Measurements from ENCODE around the gene PPP1R14D. TPM values are rescaled to one million over a fixed set of nuclear protein-coding genes. Genes with fewer than 3 reads are reported as not detected.
A peak's percentile ranks its signal among the peaks of the same experiment; 100 is the strongest.
"Not testable (repeated sequence)": the region's sequence is repeated elsewhere in the genome, so short reads cannot be mapped to it uniquely, and the experiment has no call there.

Gene PPP1R14D
- total RNA-seq, 1 donor from 2014 or later, result not detected

- H3K4me1 Mint-ChIP-seq, result no peaks in the 10 kb centered on the region
These were observed 38.7 kb upstream of the PPP1R14D start for GRCh38 chr15:40867199-40867598.

GRCh38 chr15:40863660-40864270 lies 35.3 kb upstream of the PPP1R14D start:
- Histone ChIP-seq H3K36me3 (no peaks in the 10 kb centered on the region), H3K4me2 (no peak overlapping the region), H3K4me1 (no peaks in the 10 kb centered on the region), H4K20me1 (ENCODE audit: low read depth) (no peaks in the 10 kb centered on the region), H3K27me3 (no peaks in the 10 kb centered on the region), H3K27ac (no peak overlapping the region), H3F3A (ENCODE audit: low read depth) (peaks cover 3% of the 10 kb centered on the region), H3K9ac (no peak overlapping the region), H2AFZ (replicated peaks) (no peak overlapping the region), H3K4me3 (no peak overlapping the region), H3K79me2 (ENCODE audit: low read depth) (no peaks in the 10 kb centered on the region), H3K9me3 (ENCODE audit: low read depth) (no peaks in the 10 kb centered on the region)
- Mint-ChIP-seq H3K27ac (no peak overlapping the region), H3K27me3 (ENCODE audit: insufficient read depth, low read depth) (peaks cover 8% of the 10 kb centered on the region), H3K9me3 (no peaks in the 10 kb centered on the region), H3K4me1 (peaks cover 7% of the 10 kb centered on the region), H3K36me3 (no peaks in the 10 kb centered on the region), H3K4me3 (no peak overlapping the region)
- DNase-seq (ENCODE audit: low spot score), result no peak
- no peak for TF ChIP-seq EZH2 (IDR thresholded peaks at IDR 0.05)
- TF ChIP-seq EZH2phosphoT487 (IDR thresholded peaks at IDR 0.05), result no peak
- no peak for TF ChIP-seq CTCF (IDR thresholded peaks at IDR 0.05)

More at GRCh38 chr15:40867199-40867598, 38.7 kb upstream of the PPP1R14D start:
- Histone ChIP-seq H3K79me2 (ENCODE audit: low read depth) (no peaks in the 10 kb centered on the region), H3K27ac (no peak overlapping the region), H3K9ac (no peak overlapping the region), H3F3A (ENCODE audit: low read depth) (no peaks in the 10 kb centered on the region), H3K36me3 (no peaks in the 10 kb centered on the region), H3K4me3 (no peak overlapping the region), H4K20me1 (ENCODE audit: low read depth) (no peaks in the 10 kb centered on the region), H3K9me3 (ENCODE audit: low read depth) (no peaks in the 10 kb centered on the region), H2AFZ (replicated peaks) (no peak overlapping the region), H3K27me3 (peaks cover 2% of the 10 kb centered on the region), H3K4me1 (no peaks in the 10 kb centered on the region), H3K4me2 (no peak overlapping the region)
- TF ChIP-seq EZH2phosphoT487 (IDR thresholded peaks at IDR 0.05) (no peak), EZH2 (IDR thresholded peaks at IDR 0.05) (no peak), CTCF (IDR thresholded peaks at IDR 0.05) (no peak)
- Mint-ChIP-seq H3K9me3 (no peaks in the 10 kb centered on the region), H3K27me3 (ENCODE audit: insufficient read depth, low read depth) (peaks cover 12% of the 10 kb centered on the region), H3K36me3 (no peaks in the 10 kb centered on the region), H3K4me3 (no peak overlapping the region), H3K27ac (no peak overlapping the region)
- DNase-seq (ENCODE audit: low spot score), result no peak

GRCh38 chr15:40861147-40861546 lies 32.6 kb upstream of the PPP1R14D start:
- H3K4me3 Mint-ChIP-seq; H3K4me1 ChIP-seq; H3K27ac ChIP-seq; H3K27me3 Mint-ChIP-seq (ENCODE audit: insufficient read depth, low read depth); H3K4me3 ChIP-seq; H2AFZ ChIP-seq (replicated peaks); H3K9me3 Mint-ChIP-seq; H3K79me2 ChIP-seq (ENCODE audit: low read depth); H3K9me3 ChIP-seq (ENCODE audit: low read depth); H3K36me3 ChIP-seq; H3K27me3 ChIP-seq; H4K20me1 ChIP-seq (ENCODE audit: low read depth); H3F3A ChIP-seq (ENCODE audit: low read depth); DNase-seq (ENCODE audit: low spot score); H3K9ac ChIP-seq; H3K27ac Mint-ChIP-seq; H3K36me3 Mint-ChIP-seq; H3K4me2 ChIP-seq: not testable (repeated sequence)
- H3K4me1 Mint-ChIP-seq, result peaks cover 23% of the 10 kb centered on the region

- TF ChIP-seq CTCF (IDR thresholded peaks at IDR 0.05) (peak; percentile 90), EZH2 (IDR thresholded peaks at IDR 0.05) (no peak)
- H3K9ac ChIP-seq, result no peak overlapping the region
- H3K9me3 ChIP-seq (ENCODE audit: low read depth), result no peaks in the 10 kb centered on the region
- H3K79me2 ChIP-seq (ENCODE audit: low read depth), result no peaks in the 10 kb centered on the region
- peaks cover 9% of the 10 kb centered on the region for H3F3A ChIP-seq (ENCODE audit: low read depth)
- no peak overlapping the region for H3K27ac Mint-ChIP-seq
- H2AFZ ChIP-seq (replicated peaks), result peak overlapping the region; percentile 70
- H3K36me3 Mint-ChIP-seq, result no peaks in the 10 kb centered on the region
- H3K36me3 ChIP-seq, result no peaks in the 10 kb centered on the region
- no peak overlapping the region for H3K4me2 ChIP-seq
- peaks cover 23% of the 10 kb centered on the region for H3K4me1 Mint-ChIP-seq
- H3K4me3 Mint-ChIP-seq, result no peak overlapping the region
- no peaks in the 10 kb centered on the region for H3K9me3 Mint-ChIP-seq
- H3K4me3 ChIP-seq, result no peak overlapping the region
- peaks cover 10% of the 10 kb centered on the region for H3K27me3 Mint-ChIP-seq (ENCODE audit: insufficient read depth, low read depth)
- no peaks in the 10 kb centered on the region for H4K20me1 ChIP-seq (ENCODE audit: low read depth)
- H3K4me1 ChIP-seq, result no peaks in the 10 kb centered on the region
- DNase-seq (ENCODE audit: low spot score), result peak; percentile 86
- no peaks in the 10 kb centered on the region for H3K27me3 ChIP-seq
- H3K27ac ChIP-seq, result no peak overlapping the region
These were observed 30.8 kb upstream of the PPP1R14D start for GRCh38 chr15:40859206-40859851.

Measured in neural progenitor cell (in vitro differentiated cells).